Measurements from ENCODE around the gene DMRT2.

DNA sequence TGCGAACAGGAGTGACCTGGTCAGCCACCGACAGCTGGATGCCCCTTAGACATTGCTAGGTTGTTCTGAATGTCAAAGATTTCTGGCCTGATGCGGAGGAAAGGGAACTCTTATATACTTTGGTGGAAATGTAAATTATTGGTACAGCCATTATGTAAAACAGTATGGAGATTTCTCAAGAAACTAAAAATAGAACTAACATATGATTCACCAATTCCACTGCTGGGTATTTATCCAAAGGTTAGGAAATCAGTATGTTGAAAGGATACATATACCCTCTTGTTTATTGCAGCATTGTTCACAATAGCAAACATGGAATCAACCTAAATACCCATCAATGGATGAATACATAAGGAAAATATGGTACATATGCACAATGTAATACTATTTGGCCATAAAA is 41.9 kb upstream of the DMRT2 start:
- no peak for TF ChIP-seq NANOG (IDR thresholded peaks at IDR 0.05; ENCODE audit: insufficient read depth, low read depth, low read length, poor library complexity, severe bottlenecking)
- TF ChIP-seq, protein P1, sequence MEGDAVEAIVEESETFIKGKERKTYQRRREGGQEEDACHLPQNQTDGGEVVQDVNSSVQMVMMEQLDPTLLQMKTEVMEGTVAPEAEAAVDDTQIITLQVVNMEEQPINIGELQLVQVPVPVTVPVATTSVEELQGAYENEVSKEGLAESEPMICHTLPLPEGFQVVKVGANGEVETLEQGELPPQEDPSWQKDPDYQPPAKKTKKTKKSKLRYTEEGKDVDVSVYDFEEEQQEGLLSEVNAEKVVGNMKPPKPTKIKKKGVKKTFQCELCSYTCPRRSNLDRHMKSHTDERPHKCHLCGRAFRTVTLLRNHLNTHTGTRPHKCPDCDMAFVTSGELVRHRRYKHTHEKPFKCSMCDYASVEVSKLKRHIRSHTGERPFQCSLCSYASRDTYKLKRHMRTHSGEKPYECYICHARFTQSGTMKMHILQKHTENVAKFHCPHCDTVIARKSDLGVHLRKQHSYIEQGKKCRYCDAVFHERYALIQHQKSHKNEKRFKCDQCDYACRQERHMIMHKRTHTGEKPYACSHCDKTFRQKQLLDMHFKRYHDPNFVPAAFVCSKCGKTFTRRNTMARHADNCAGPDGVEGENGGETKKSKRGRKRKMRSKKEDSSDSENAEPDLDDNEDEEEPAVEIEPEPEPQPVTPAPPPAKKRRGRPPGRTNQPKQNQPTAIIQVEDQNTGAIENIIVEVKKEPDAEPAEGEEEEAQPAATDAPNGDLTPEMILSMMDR (IDR thresholded peaks at IDR 0.05; ENCODE audit: control extremely low read depth in 1 of 3, insufficient read depth in 1 of 3, low read depth in 1 of 3, low read length in 3 of 3): no peak
- TF ChIP-seq EGR1 (IDR thresholded peaks at IDR 0.05; ENCODE audit: borderline replicate concordance, low read depth, low read length): no peak
- TF ChIP-seq TAF1 (IDR thresholded peaks at IDR 0.05; ENCODE audit: low read depth, low read length): no peak
- TF ChIP-seq, protein P2, sequence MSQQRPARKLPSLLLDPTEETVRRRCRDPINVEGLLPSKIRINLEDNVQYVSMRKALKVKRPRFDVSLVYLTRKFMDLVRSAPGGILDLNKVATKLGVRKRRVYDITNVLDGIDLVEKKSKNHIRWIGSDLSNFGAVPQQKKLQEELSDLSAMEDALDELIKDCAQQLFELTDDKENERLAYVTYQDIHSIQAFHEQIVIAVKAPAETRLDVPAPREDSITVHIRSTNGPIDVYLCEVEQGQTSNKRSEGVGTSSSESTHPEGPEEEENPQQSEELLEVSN (IDR thresholded peaks at IDR 0.05): no peak
- no peak for TF ChIP-seq CEBPB (IDR thresholded peaks at IDR 0.05; ENCODE audit: low read depth, low read length)
- no peak for TF ChIP-seq KDM5A (IDR thresholded peaks at IDR 0.05; ENCODE audit: low read length)
- no peak for TF ChIP-seq POLR2A (IDR thresholded peaks at IDR 0.05; ENCODE audit: control extremely low read depth in 1 of 2, low read depth in 2 of 2, low read length in 2 of 2)
- no peak for TF ChIP-seq POLR2AphosphoS5 (IDR thresholded peaks at IDR 0.05; ENCODE audit: low read depth, low read length)
- TF ChIP-seq, protein P3, sequence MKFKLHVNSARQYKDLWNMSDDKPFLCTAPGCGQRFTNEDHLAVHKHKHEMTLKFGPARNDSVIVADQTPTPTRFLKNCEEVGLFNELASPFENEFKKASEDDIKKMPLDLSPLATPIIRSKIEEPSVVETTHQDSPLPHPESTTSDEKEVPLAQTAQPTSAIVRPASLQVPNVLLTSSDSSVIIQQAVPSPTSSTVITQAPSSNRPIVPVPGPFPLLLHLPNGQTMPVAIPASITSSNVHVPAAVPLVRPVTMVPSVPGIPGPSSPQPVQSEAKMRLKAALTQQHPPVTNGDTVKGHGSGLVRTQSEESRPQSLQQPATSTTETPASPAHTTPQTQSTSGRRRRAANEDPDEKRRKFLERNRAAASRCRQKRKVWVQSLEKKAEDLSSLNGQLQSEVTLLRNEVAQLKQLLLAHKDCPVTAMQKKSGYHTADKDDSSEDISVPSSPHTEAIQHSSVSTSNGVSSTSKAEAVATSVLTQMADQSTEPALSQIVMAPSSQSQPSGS (IDR thresholded peaks at IDR 0.05; ENCODE audit: low read length): no peak
- TF ChIP-seq EP300 (IDR thresholded peaks at IDR 0.05; ENCODE audit: borderline replicate concordance in 1 of 2, low read depth in 2 of 2, low read length in 2 of 2): no peak
- TF ChIP-seq SAP30 (IDR thresholded peaks at IDR 0.05; ENCODE audit: insufficient read depth, insufficient replicate concordance, low read length): no peak

All from H1 (cell line).